GM23248 (cell line): ENCODE results near the gene GPATCH8.

Source experiments
- EZH2 ChIP-seq: fragments of 200-600 bp; sonication (generic); IDR thresholded peaks from 2 replicates; pipeline ENCODE4 v1.6.1; 2018; ENCODE audit warnings: antibody characterized with exemption, mild to moderate bottlenecking; ENCODE audit not compliant: insufficient read depth, poor library complexity, severe bottlenecking
- EZH2phosphoT487 ChIP-seq: fragments of 200-600 bp; sonication (generic); IDR thresholded peaks from 2 replicates; pipeline ENCODE4 v1.6.1; 2018; ENCODE audit warnings: antibody characterized with exemption, moderate library complexity, mild to moderate bottlenecking, low read depth; ENCODE audit not compliant: insufficient read depth

DNA sequence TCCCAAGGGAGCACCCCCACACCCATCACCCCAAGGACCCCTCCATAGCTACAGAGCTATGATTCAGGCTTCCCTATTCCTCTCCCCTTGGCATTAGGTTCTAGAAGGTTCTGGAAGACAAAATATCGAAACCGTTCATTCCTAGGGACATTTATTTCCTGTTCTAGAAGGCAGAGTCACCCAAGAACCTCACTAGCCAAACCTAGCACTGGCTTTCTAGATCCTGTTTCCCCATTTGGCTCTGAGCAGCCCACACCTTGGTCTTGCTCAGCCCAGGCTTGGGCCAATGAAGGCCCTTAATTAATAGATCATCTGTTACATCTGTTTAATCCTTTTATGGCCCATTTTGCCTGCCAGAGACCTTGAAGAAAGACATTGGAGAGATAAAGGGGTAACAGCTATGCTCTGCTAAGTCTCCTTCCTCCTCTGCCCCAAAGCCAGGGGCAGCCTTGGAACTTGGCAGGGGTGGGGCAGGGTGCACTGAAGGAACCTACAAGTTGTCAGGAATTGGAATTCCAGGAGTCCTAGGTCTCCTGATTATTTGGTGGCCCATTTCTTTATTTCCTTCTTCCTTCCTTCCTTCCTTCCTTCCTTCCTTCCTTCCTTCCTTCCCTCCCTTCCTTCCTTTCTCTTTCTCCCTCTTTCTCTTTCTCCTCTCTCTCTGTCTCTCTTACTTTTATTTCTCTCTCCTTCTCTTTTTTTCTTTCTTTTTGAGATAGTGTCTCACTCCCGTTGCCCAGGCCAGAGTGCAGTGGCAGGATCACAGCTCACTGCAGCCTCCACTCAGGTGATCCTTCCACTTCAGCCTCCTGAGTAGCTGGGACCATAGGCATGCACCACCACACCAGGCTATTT is 45.4 kb upstream of the GPATCH8 start:
- TF ChIP-seq EZH2, result no peak
- TF ChIP-seq EZH2phosphoT487, result no peak
